Fibroblast of villous mesenchyme (primary cell): Measurements from ENCODE around the gene NGDN. TPM values are rescaled to one million over a fixed set of nuclear protein-coding genes. Genes with fewer than 3 reads are reported as not detected.

Experiments used
- DNase-seq: peaks from one replicate; pipeline ENCODE4 v3.0.0-alpha.2; 2010; ENCODE audit warnings: low read depth
- H3K4me3 ChIP-seq: 2 replicates; pipeline ENCODE4 v1.5.1; 2011; ENCODE audit warnings: low read depth, mild to moderate bottlenecking, low read length
- CTCF ChIP-seq: IDR thresholded peaks from 2 replicates; pipeline ENCODE4 v1.5.1; 2012; ENCODE audit warnings: low read depth, mild to moderate bottlenecking, low read length; ENCODE audit not compliant: insufficient read depth
- total RNA-seq: library from RNA; depleted of rRNA; stranded (reverse); fragments of >200 nt; gene quantifications from 2 replicates; pipeline ENCODE4 v1.2.3, GENCODE V29; 2012

NGDN gene
- total RNA-seq, 1 donor = 41.9 TPM

- H3K4me3 ChIP-seq = no peak overlapping the region
- TF ChIP-seq CTCF = no peak
- DNase-seq = no peak
Measured at GRCh38 chr14:23522643-23523198, 53.2 kb downstream of the NGDN start.

- no peak overlapping the region for H3K4me3 ChIP-seq
- no peak for TF ChIP-seq CTCF
- DNase-seq = no peak
Measured at GRCh38 chr14:23523229-23524016, 53.9 kb downstream of the NGDN start.

GRCh38 chr14:23524954-23525353 lies 55.5 kb downstream of the NGDN start:
- no peak overlapping the region for H3K4me3 ChIP-seq
- no peak for TF ChIP-seq CTCF
- DNase-seq = no peak

- no peak for DNase-seq
- H3K4me3 ChIP-seq = no peak overlapping the region
- no peak for TF ChIP-seq CTCF
Measured at GRCh38 chr14:23525611-23526010, 56.1 kb downstream of the NGDN start.

Other genes starting within 250 kb of the NGDN start
- not detected in 2 replicates for gene RNF212B, start 231.8 kb upstream of the NGDN start, total RNA-seq
- 4.2 and 6.0 TPM in 2 replicates for gene HOMEZ, start 183.6 kb upstream of the NGDN start, total RNA-seq
- 3.0 and 5.8 TPM in 2 replicates for gene PPP1R3E, start 166.8 kb upstream of the NGDN start, total RNA-seq
- gene BCL2L2, start 162.9 kb upstream of the NGDN start, total RNA-seq = 17.7 and 20.7 TPM in 2 replicates
- gene PABPN1, start 148.2 kb upstream of the NGDN start, total RNA-seq = 51.2 and 75.1 TPM in 2 replicates
- gene SLC22A17, start 116.8 kb upstream of the NGDN start, total RNA-seq = 14.8 and 16.4 TPM in 2 replicates
- 7.7 and 7.8 TPM in 2 replicates for gene EFS, start 104.5 kb upstream of the NGDN start, total RNA-seq
- gene IL25, start 96.9 kb upstream of the NGDN start, total RNA-seq = not detected in 2 replicates
- not detected in 2 replicates for gene CMTM5, start 92.7 kb upstream of the NGDN start, total RNA-seq
- gene MYH6, start 61.4 kb upstream of the NGDN start, total RNA-seq = not detected in 2 replicates
- gene MYH7, start 34.0 kb upstream of the NGDN start, total RNA-seq = not detected in 2 replicates
- gene ZFHX2, start 82.1 kb downstream of the NGDN start, total RNA-seq = under 0.01 TPM in 2 replicates
- 15.5 and 18.0 TPM in 2 replicates for gene THTPA, start 86.6 kb downstream of the NGDN start, total RNA-seq
- 18.1 and 20.0 TPM in 2 replicates for gene AP1G2, start 98.1 kb downstream of the NGDN start, total RNA-seq
- not detected in 2 replicates for gene JPH4, start 109.1 kb downstream of the NGDN start, total RNA-seq
- 0.32 and 0.43 TPM in 2 replicates for gene DHRS2, start 166.7 kb downstream of the NGDN start, total RNA-seq